Heart right ventricle (tissue), 16 donors: ENCODE measurements around the gene RAB40B. TPM values are rescaled to one million over a fixed set of nuclear protein-coding genes. Genes with fewer than 3 reads are reported as not detected.

Experiments used
- ATAC-seq, 8 donors: fragments of 200-7000 bp; cut with Tn5 transposase; one replicate each; pipeline ENCODE4 v1.9.1; 2020; ENCODE audit warnings: mild to moderate bottlenecking in 8 of 8, moderate library complexity in 8 of 8, moderate number of reproducible peaks in 1 of 8
- DNase-seq, 2 donors: peaks; one replicate each; pipeline ENCODE4 v3.0.0-alpha.2; 2020
- H3K27ac ChIP-seq, 10 donors: fragments of 200-600 bp; sonication (generic) in 2 of 10; one replicate each; pipeline versions ENCODE4 v1.5.0 to v1.8.0; 2020 to 2022; ENCODE audit warnings: mild to moderate bottlenecking in 3 of 10
- H3K27me3 ChIP-seq, 7 donors: fragments of 200-600 bp; one replicate each; pipeline ENCODE4 v1.8.0; 2021 to 2022; ENCODE audit warnings: mild to moderate bottlenecking in 2 of 7
- H3K36me3 ChIP-seq, 9 donors: fragments of 200-600 bp; sonication (generic) in 1 of 9; one replicate each; pipeline versions ENCODE4 v1.5.0 to v1.8.0; 2020 to 2022; ENCODE audit warnings: mild to moderate bottlenecking in 2 of 9
- H3K4me1 ChIP-seq, 9 donors: fragments of 200-600 bp; sonication (generic) in 1 of 9; one replicate each; pipeline versions ENCODE4 v1.5.0 to v1.8.0; 2020 to 2022; ENCODE audit warnings: mild to moderate bottlenecking in 4 of 9
- H3K4me3 ChIP-seq, 10 donors: fragments of 200-600 bp; sonication (generic) in 2 of 10; one replicate each; pipeline versions ENCODE4 v1.5.0 to v1.8.0; 2020 to 2022; ENCODE audit warnings: mild to moderate bottlenecking in 7 of 10, moderate library complexity in 2 of 10
- H3K9me3 ChIP-seq, 11 donors: fragments of 200-600 bp in 10 of 11; sonication (generic) in 2 of 11; one replicate each; pipeline versions ENCODE4 v1.5.0 to v1.8.0; 2013 to 2022; ENCODE audit warnings: mild to moderate bottlenecking in 2 of 11, control low read depth in 1 of 11, moderate library complexity in 1 of 11
- whole genome bisulfite sequencing, 2 donors: extraction: QIAGEN DNeasy Blood & Tissue Kit; methylation state at CpG; one replicate each; pipeline ENCODE4 v1.1.7; 2013; ENCODE audit warnings: inconsistent platforms in 1 of 2; 5-methylcytosine and 5-hydroxymethylcytosine counted together
- intact Hi-C, 10 donors: fragments of 100-400 bp; cut with DNase I; formaldehyde crosslinking; loops; one replicate each; pipeline versions ENCODE4 v1.11.1 to v1.14.2; 2022
- polyA plus RNA-seq, 2 donors: library from polyadenylated mRNA; stranded (reverse); fragments of 200-250 nt; gene quantifications; one replicate each; pipeline ENCODE4 v1.2.3, GENCODE V29; 2013
- total RNA-seq, 10 donors: library from RNA; stranded (reverse); fragmentation: NEBNext Ultra II Directional in 3 of 10; extraction: Animal tissue kit (Norgen Biotek cat#: 25700) in 3 of 10; gene quantifications; one replicate each; pipeline versions ENCODE4 v1.2.1 to v1.2.4, GENCODE V29; 2021 to 2023
- TF ChIP-seq, protein P1 (sequence below), 9 donors: fragments of 200-600 bp; sonication (generic) in 2 of 9; IDR thresholded peaks; one replicate each; pipeline versions ENCODE4 v1.5.0 to v1.8.0; 2021 to 2022; ENCODE audit warnings: antibody characterized with exemption in 9 of 9, mild to moderate bottlenecking in 5 of 9, moderate library complexity in 1 of 9
- donor health status: Arrhythmogenic right ventricular cardiomyopathy.
- donor health status: ischemic (EF 13 %, LVEDD 7.1; RV severe dilation, severe dysfunction).
- donor health status: healthy with polysubstance abuse.
- donor health status: DM: no; HTN: yes; CAD: no.
- donor health status: DM: no; HTN: no; CAD: no.
- donor health status: ischemic (EF 25% LVEDD 6.9; RV normal size, moderate dysfunction).
- donor health status: ischemic (EF 25% LVEDD 5.7; RV mildly dilated, moderate dysfunction).
- donor health status: healthy.
- donor health status: DM: yes; HTN: yes; CAD: no.
- donor health status: Ischemic cardiomyopathy.
- donor health status: ischemic (EF 35%, LVEDD 5.7; RV mildly dilated, moderate dysfunction).
- donor health status: nonischemic (EF 11% LVEDD 7.7; RV severe dilation, severe dysfunction).
- donor health status: DM: yes; HTN: yes; CAD: no.
- donor health status: PGD.
- donor health status: ischemic (EF 29% LVEDD 5.4; RV normal size, mild dysfunction).
- donor health status: nonischemic (EF 23%, LVEDD 6.1; RV moderate dilation, normal function).

The RAB40B gene
- total and polyA plus RNA-seq, 12 donors, result 8.0 to 42.4 (median 20.4) TPM

GRCh38 chr17:82696259-82696658, 2.2 kb downstream of the RAB40B start:
- WGBS, 2 donors, result 97% methylated on average over 15 to 16 of the region's 17 CpGs
- intact Hi-C loops, result no loop called here

DNA sequence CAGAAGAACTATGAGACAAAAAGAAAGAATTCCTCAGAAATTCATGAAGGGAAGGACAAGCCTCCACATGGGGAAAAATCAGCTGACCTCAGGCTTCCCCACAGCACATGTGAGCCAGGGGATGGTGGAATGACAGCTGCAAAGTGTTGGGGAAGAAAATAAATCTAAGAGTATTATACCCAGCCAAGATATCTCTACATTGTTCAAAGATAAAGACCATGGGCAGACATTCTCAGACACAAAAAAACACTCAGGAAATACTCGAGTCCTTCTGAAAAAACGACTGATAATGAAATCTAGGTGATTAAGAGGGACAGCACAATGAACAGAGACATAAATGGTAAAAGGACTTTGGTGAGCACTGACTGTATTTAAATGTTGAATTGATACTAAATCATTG, 3.9 kb downstream of the RAB40B start:
- WGBS, 2 donors, result 61 to 65% methylated on average over 2 of the region's 2 CpGs
- Histone ChIP-seq H3K27me3 (peaks cover 0 to 15% (median 0%) of the 10 kb centered on the region in 7 donors), H3K4me3 (no peak overlapping the region), H3K4me1 (peaks cover 4 to 19% (median 16%) of the 10 kb centered on the region in 9 donors), H3K9me3 (peaks cover 0 to 16% (median 11%) of the 10 kb centered on the region in 11 donors), H3K27ac (no peak overlapping the region), H3K36me3 (peaks cover 0 to 3% (median 0%) of the 10 kb centered on the region in 9 donors)
- no peak for DNase-seq
- intact Hi-C loops, result no loop called here
- ATAC-seq, result no peak
- TF ChIP-seq, protein P1, sequence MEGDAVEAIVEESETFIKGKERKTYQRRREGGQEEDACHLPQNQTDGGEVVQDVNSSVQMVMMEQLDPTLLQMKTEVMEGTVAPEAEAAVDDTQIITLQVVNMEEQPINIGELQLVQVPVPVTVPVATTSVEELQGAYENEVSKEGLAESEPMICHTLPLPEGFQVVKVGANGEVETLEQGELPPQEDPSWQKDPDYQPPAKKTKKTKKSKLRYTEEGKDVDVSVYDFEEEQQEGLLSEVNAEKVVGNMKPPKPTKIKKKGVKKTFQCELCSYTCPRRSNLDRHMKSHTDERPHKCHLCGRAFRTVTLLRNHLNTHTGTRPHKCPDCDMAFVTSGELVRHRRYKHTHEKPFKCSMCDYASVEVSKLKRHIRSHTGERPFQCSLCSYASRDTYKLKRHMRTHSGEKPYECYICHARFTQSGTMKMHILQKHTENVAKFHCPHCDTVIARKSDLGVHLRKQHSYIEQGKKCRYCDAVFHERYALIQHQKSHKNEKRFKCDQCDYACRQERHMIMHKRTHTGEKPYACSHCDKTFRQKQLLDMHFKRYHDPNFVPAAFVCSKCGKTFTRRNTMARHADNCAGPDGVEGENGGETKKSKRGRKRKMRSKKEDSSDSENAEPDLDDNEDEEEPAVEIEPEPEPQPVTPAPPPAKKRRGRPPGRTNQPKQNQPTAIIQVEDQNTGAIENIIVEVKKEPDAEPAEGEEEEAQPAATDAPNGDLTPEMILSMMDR (IDR thresholded peaks at IDR 0.05), result no peak

More at GRCh38 chr17:82696259-82696658, 2.2 kb downstream of the RAB40B start:
- ATAC-seq, result no peak
- H3K27me3 ChIP-seq, result peaks cover 0 to 15% (median 0%) of the 10 kb centered on the region in 7 donors
- H3K4me3 ChIP-seq, result no peak overlapping the region
- H3K9me3 ChIP-seq, result peaks cover 0 to 16% (median 11%) of the 10 kb centered on the region in 11 donors
- H3K27ac ChIP-seq, result no peak overlapping the region
- H3K36me3 ChIP-seq, result no peaks in the 10 kb centered on the region
- H3K4me1 ChIP-seq, result peaks cover 4 to 20% (median 17%) of the 10 kb centered on the region in 9 donors
- TF ChIP-seq, protein P1 (IDR thresholded peaks at IDR 0.05), result no peak
- no peak for DNase-seq

- intact Hi-C loops, result no loop called here
- DNase-seq (no peak), ATAC-seq (no peak)
- H3K27me3 ChIP-seq, result peaks cover 0 to 15% (median 0%) of the 10 kb centered on the region in 7 donors
- peaks cover 4 to 15% (median 11%) of the 10 kb centered on the region in 9 donors for H3K4me1 ChIP-seq
- no peak overlapping the region for H3K4me3 ChIP-seq
- H3K27ac ChIP-seq, result no peak overlapping the region
- H3K9me3 ChIP-seq, result peaks cover 0 to 16% (median 11%) of the 10 kb centered on the region in 11 donors
- TF ChIP-seq, protein P1 (IDR thresholded peaks at IDR 0.05), result no peak
- 94 to 95% methylated on average over 22 of the region's 22 CpGs for WGBS, 2 donors
- H3K36me3 ChIP-seq, result peaks cover 0 to 3% (median 0%) of the 10 kb centered on the region in 9 donors
Observed at GRCh38 chr17:82693168-82693867, 5.2 kb downstream of the RAB40B start.

DNA sequence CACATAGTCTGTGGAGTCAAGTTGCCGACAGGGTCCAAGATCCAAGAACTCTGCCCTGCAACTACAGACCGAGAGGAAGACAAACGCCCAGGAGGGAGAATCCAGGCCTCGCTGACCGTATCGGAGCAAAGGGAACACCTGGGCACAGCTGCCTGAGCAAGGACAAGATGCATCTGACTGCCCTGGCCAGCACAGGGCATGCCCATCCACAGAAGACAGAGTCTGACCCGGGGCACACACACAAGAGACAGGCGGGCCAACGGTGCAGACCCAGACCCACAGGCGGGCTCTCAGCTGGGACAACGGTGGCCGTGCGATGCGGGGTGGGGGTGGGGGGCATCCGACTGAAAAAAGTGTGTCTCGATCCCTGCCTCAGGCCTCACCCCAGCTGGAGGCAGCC, 6.2 kb downstream of the RAB40B start:
- 85 to 86% methylated on average over 16 of the region's 16 CpGs for WGBS, 2 donors
- no peak for ATAC-seq
- Histone ChIP-seq H3K4me1 (peaks cover 2 to 17% (median 6%) of the 10 kb centered on the region in 9 donors), H3K27me3 (peaks cover 0 to 7% (median 0%) of the 10 kb centered on the region in 7 donors), H3K9me3 (peaks cover 0 to 16% (median 11%) of the 10 kb centered on the region in 11 donors), H3K27ac (no peak overlapping the region), H3K36me3 (peaks cover 0 to 3% (median 0%) of the 10 kb centered on the region in 9 donors), H3K4me3 (no peak overlapping the region)
- DNase-seq, result no peak
- intact Hi-C loops, result no loop called here
- TF ChIP-seq, protein P1 (IDR thresholded peaks at IDR 0.05), result no peak
